H1 (cell line): ENCODE results near the gene QDPR. TPM values are rescaled to one million over a fixed set of nuclear protein-coding genes. Genes with fewer than 3 reads are reported as not detected.

ENCODE experiments used
- CTCF ChIA-PET: fragments of 300-600 bp; sonication (Branson Sonifier 250); formaldehyde crosslinking; loops from one replicate; lab custom pipeline; 2021; ENCODE audit not compliant: partially characterized antibody; lab: Charles Lee
- POLR2A ChIA-PET: fragments of 300-600 bp; sonication (Branson Sonifier 250); formaldehyde crosslinking; loops from one replicate; lab custom pipeline; 2021; ENCODE audit warnings: inconsistent platforms; ENCODE audit not compliant: partially characterized antibody; lab: Charles Lee
- DNase-seq, 2 experiments: peaks; one replicate each; pipeline versions ENCODE4 v3.0.0 to v3.0.0-alpha.2; 2010 to 2022; ENCODE audit warnings: low spot score in 2 of 2, low read depth in 1 of 2, mixed read lengths in 1 of 2
- FAIRE-seq: peaks from 2 replicates; lab custom pipeline; 2011; peaks lifted over from hg19 to GRCh38; lab: Jason Lieb, UNC
- H2AFZ ChIP-seq: 2 replicates; pipeline ENCODE4 v1.8.1; 2012; ENCODE audit warnings: low read length, inconsistent platforms
- H2AK5ac ChIP-seq: 2 replicates; pipeline ENCODE4 v1.6.1; 2013; ENCODE audit warnings: low read depth, low read length
- H2BK120ac ChIP-seq: replicated peaks from 2 replicates; pipeline ENCODE3; 2013; ENCODE audit warnings: low read depth, low read length, inconsistent platforms
- H2BK12ac ChIP-seq: 2 replicates; pipeline ENCODE4 v1.6.1; 2013; ENCODE audit warnings: low read depth, low read length
- H2BK15ac ChIP-seq: 2 replicates; pipeline ENCODE4 v1.6.1; 2013; ENCODE audit warnings: low read length
- H2BK20ac ChIP-seq: 2 replicates; pipeline ENCODE4 v1.6.1; 2013; ENCODE audit warnings: low read length
- H2BK5ac ChIP-seq: 2 replicates; pipeline ENCODE4 v1.6.1; 2013; ENCODE audit warnings: low read depth, low read length
- H3K14ac ChIP-seq: 2 replicates; pipeline ENCODE4 v1.6.1; 2013; ENCODE audit warnings: inconsistent platforms; ENCODE audit not compliant: insufficient read length
- H3K18ac ChIP-seq: 2 replicates; pipeline ENCODE4 v1.6.1; 2013; ENCODE audit warnings: low read length; ENCODE audit errors: extremely low read depth
- H3K23ac ChIP-seq: 2 replicates; pipeline ENCODE4 v1.6.1; 2013; ENCODE audit warnings: inconsistent platforms; ENCODE audit not compliant: insufficient read length
- H3K23me2 ChIP-seq: 2 replicates; pipeline ENCODE4 v1.6.1; 2013; ENCODE audit warnings: low read depth, low read length
- H3K27ac ChIP-seq: 2 replicates; pipeline ENCODE4 v1.6.1; 2011; ENCODE audit warnings: low read depth, low read length, inconsistent platforms
- H3K27me3 ChIP-seq, 4 experiments: replicated peaks in 1 of 4; 1 replicate in 1 of 4; 2 replicates in 3 of 4; pipeline versions ENCODE4 v1.6.1 to v1.8.1; 2011 to 2013; ENCODE audit warnings: low read length in 3 of 4, mild to moderate bottlenecking in 3 of 4, inconsistent platforms in 2 of 4, mixed read lengths in 2 of 4, moderate library complexity in 1 of 4; ENCODE audit not compliant: control insufficient read depth in 3 of 4, insufficient read depth in 3 of 4; ENCODE audit errors: extremely low read depth in 1 of 4
- H3K36me3 ChIP-seq, 4 experiments: 2 replicates each; pipeline versions ENCODE4 v1.6.1 to v1.8.1; 2011 to 2013; ENCODE audit warnings: mild to moderate bottlenecking in 4 of 4, low read length in 3 of 4, moderate library complexity in 2 of 4, control low read depth in 1 of 4, inconsistent platforms in 1 of 4; ENCODE audit not compliant: insufficient read depth in 4 of 4, control insufficient read depth in 2 of 4
- H3K4ac ChIP-seq: replicated peaks from 2 replicates; pipeline ENCODE3; 2013; ENCODE audit warnings: low read length, low read depth, mixed read lengths, inconsistent platforms; ENCODE audit not compliant: insufficient read length
- H3K4me1 ChIP-seq, 4 experiments: replicated peaks in 1 of 4; 1 replicate in 1 of 4; 2 replicates in 3 of 4; pipeline versions ENCODE4 v1.6.1 to v1.8.1; 2011 to 2013; ENCODE audit warnings: low read length in 3 of 4, inconsistent platforms in 2 of 4, mixed read lengths in 1 of 4; ENCODE audit not compliant: insufficient read depth in 4 of 4, control insufficient read depth in 3 of 4
- H3K4me2 ChIP-seq, 2 experiments: 2 replicates each; pipeline versions ENCODE4 v1.6.1 to v1.8.1; 2011 to 2013; ENCODE audit warnings: low read depth in 2 of 2, low read length in 2 of 2, control low read depth in 1 of 2, inconsistent platforms in 1 of 2, mild to moderate bottlenecking in 1 of 2; ENCODE audit not compliant: insufficient read depth in 1 of 2
- H3K4me3 ChIP-seq, 4 experiments: fragments of 200-600, 300-600 bp in 1 of 4; sonication (generic), shearing (Covaris generic), sonication (Bioruptor Twin) in 1 of 4; 2 replicates each; pipeline versions ENCODE4 v1.5.1 to v1.8.1; 2011 to 2016; ENCODE audit warnings: low read length in 4 of 4, low read depth in 3 of 4, control low read depth in 2 of 4, inconsistent platforms in 2 of 4, mild to moderate bottlenecking in 2 of 4, mixed read lengths in 1 of 4, moderate library complexity in 1 of 4; ENCODE audit not compliant: insufficient read depth in 2 of 4; ENCODE audit errors: extremely low read depth in 1 of 4
- H3K56ac ChIP-seq: replicated peaks from 2 replicates; pipeline ENCODE3; 2013; ENCODE audit warnings: low read depth, mild to moderate bottlenecking, mixed read lengths, low read length, inconsistent platforms; ENCODE audit not compliant: insufficient read length
- H3K79me1 ChIP-seq: 2 replicates; pipeline ENCODE4 v1.6.1; 2013; ENCODE audit warnings: low read depth, low read length, control low read depth
- H3K79me2 ChIP-seq, 2 experiments: 2 replicates each; pipeline versions ENCODE4 v1.6.1 to v1.8.1; 2012 to 2013; ENCODE audit warnings: low read length in 2 of 2, mild to moderate bottlenecking in 2 of 2, inconsistent platforms in 1 of 2; ENCODE audit not compliant: insufficient read depth in 2 of 2, control insufficient read depth in 1 of 2
- H3K9ac ChIP-seq, 4 experiments: replicated peaks in 1 of 4; 1 replicate in 1 of 4; 2 replicates in 3 of 4; pipeline versions ENCODE4 v1.6.1 to v1.8.1; 2011 to 2013; ENCODE audit warnings: low read depth in 3 of 4, low read length in 3 of 4, control low read depth in 2 of 4, mild to moderate bottlenecking in 2 of 4, moderate library complexity in 2 of 4, inconsistent platforms in 1 of 4; ENCODE audit errors: extremely low read depth in 1 of 4
- H3K9me3 ChIP-seq, 2 experiments: 2 replicates each; pipeline versions ENCODE4 v1.6.1 to v1.8.1; 2012 to 2013; ENCODE audit warnings: mild to moderate bottlenecking in 2 of 2, moderate library complexity in 2 of 2, control low read depth in 1 of 2, inconsistent platforms in 1 of 2, low read depth in 1 of 2, low read length in 1 of 2, mixed read lengths in 1 of 2; ENCODE audit not compliant: insufficient read depth in 2 of 2
- H4K20me1 ChIP-seq, 2 experiments: replicated peaks in 1 of 2; 2 replicates each; pipeline versions ENCODE3 to v1.8.1; 2011 to 2013; ENCODE audit warnings: inconsistent platforms in 2 of 2, low read length in 2 of 2, mild to moderate bottlenecking in 1 of 2; ENCODE audit not compliant: insufficient read depth in 2 of 2, control insufficient read depth in 1 of 2
- H4K5ac ChIP-seq: 2 replicates; pipeline ENCODE4 v1.6.1; 2013; ENCODE audit warnings: low read length, low read depth, mixed read lengths, inconsistent platforms; ENCODE audit not compliant: insufficient read length
- H4K8ac ChIP-seq: 2 replicates; pipeline ENCODE4 v1.8.0; 2013; ENCODE audit warnings: mild to moderate bottlenecking, moderate library complexity, low read length, inconsistent platforms; ENCODE audit not compliant: insufficient read depth; ENCODE audit errors: extremely low read depth
- H4K91ac ChIP-seq: replicated peaks from 2 replicates; pipeline ENCODE3; 2013; ENCODE audit warnings: low read length, mixed read lengths, inconsistent platforms; ENCODE audit not compliant: insufficient read length
- JUND ChIP-seq: IDR thresholded peaks from 2 replicates; pipeline ENCODE4 v1.6.1; 2011; ENCODE audit warnings: mild to moderate bottlenecking, improper control_type of control experiment, low read length
- USF2 ChIP-seq: IDR thresholded peaks from 2 replicates; pipeline ENCODE4 v1.6.1; 2011; ENCODE audit warnings: low read length, improper control_type of control experiment
- WGBS, 2 experiments: shearing (Covaris generic) in 1 of 2; methylation state at CpG; one replicate each; pipeline versions ENCODE4 v1.1.6 to v1.1.7; 2013 to 2015; ENCODE audit warnings: low lambda C conversion rate in 2 of 2, mixed read lengths in 2 of 2, inconsistent platforms in 1 of 2, low coverage in 1 of 2, missing lambda C conversion rate in 1 of 2; ENCODE audit not compliant: insufficient replicate concordance in 2 of 2, insufficient coverage in 1 of 2, insufficient read length in 1 of 2; ENCODE audit errors: extremely low coverage in 1 of 2, missing lambda C conversion rate in 1 of 2; 5-methylcytosine and 5-hydroxymethylcytosine counted together
- polyA plus RNA-seq, 7 experiments: library from polyadenylated mRNA; depleted of rRNA in 3 of 7; stranded (reverse) in 5 of 7; unstranded in 2 of 7; fragments of >200 nt in 5 of 7; fragments of 200-250 nt in 2 of 7; gene quantifications; 1 replicate in 5 of 7; 2 replicates in 1 of 7; 4 replicates in 1 of 7; pipeline versions ENCODE4 v1.2.1 to v1.2.3, GENCODE V29; 2011 to 2013; ENCODE audit warnings: missing spikeins in 2 of 7, mixed read lengths in 2 of 7
- total RNA-seq: library from RNA; stranded (reverse); fragmentation: NEBNext Ultra II Directional; extraction: Animal tissue kit (Norgen Biotek cat#: 25700); gene quantifications from 2 replicates; pipeline ENCODE4 v1.2.1, GENCODE V29; 2021

Gene QDPR
- total and polyA plus RNA-seq, 2 of the 8 experiments (the other 6 are each of a cell fraction or from before 2014, with no cell fraction given): 33.6 to 35.9 TPM

GRCh38 chr4:17494258-17495190 is 17.4 kb downstream of the QDPR start:
- H3K4me2 ChIP-seq: no peak overlapping the region
- no peaks in the 10 kb centered on the region for H3K79me2 ChIP-seq
- no peak overlapping the region for H2BK5ac ChIP-seq
- no peak overlapping the region for H3K56ac ChIP-seq
- H4K20me1 ChIP-seq: peaks cover 0 to 4% of the 10 kb centered on the region in 2 experiments
- no peak overlapping the region for H2BK20ac ChIP-seq
- H2BK120ac ChIP-seq: no peak overlapping the region
- H3K4me1 ChIP-seq: peaks cover 0 to 6% (median 4%) of the 10 kb centered on the region in 4 experiments; a peak in 4 of 7 replicates
- no peak overlapping the region for H3K4me3 ChIP-seq
- ChIA-PET POLR2A (interaction anchor here (1.0 to 1.7 kb wide), 3 partner anchors 8 to 13 kb away, joined by 3 to 4 read pairs (median 3); no protein-coding TSS in a partner anchor), CTCF (interaction anchor here (0.7 to 1.5 kb wide), 6 partner anchors 7 to 107 kb away, joined by 3 to 4 read pairs (median 3); no protein-coding TSS in a partner anchor)
- 92% methylated on average over 10 of the region's 10 CpGs; no CpG with 5 or more reads in 1 of the 2 experiments for WGBS, 2 experiments
- H3K14ac ChIP-seq: no peak overlapping the region
- no peak overlapping the region for H3K9ac ChIP-seq
- no peak overlapping the region for H3K18ac ChIP-seq
- no peak overlapping the region for H3K23ac ChIP-seq
- H3K23me2 ChIP-seq: 0 out of 2 replicates have a peak, but pooled peaks cover 1% of the 10 kb centered on the region
- H3K79me1 ChIP-seq: peaks cover 3% of the 10 kb centered on the region
- no peaks in the 10 kb centered on the region for H3K9me3 ChIP-seq
- DNase-seq (no peak), FAIRE-seq (no peak)
- no peak overlapping the region for H2BK12ac ChIP-seq
- H4K91ac ChIP-seq: no peak overlapping the region
- TF ChIP-seq USF2 (no peak), JUND (peak; percentile 38; the same call in 1 of the 2 replicates)
- no peak overlapping the region for H3K4ac ChIP-seq
- no peak overlapping the region for H3K27ac ChIP-seq
- H2BK15ac ChIP-seq: no peak overlapping the region
- no peak overlapping the region for H2AK5ac ChIP-seq
- no peak overlapping the region for H2AFZ ChIP-seq
- H4K5ac ChIP-seq: no peak overlapping the region
- no peak overlapping the region for H4K8ac ChIP-seq
- H3K36me3 ChIP-seq: peaks cover 0 to 15% (median 2%) of the 10 kb centered on the region in 4 experiments; a peak in 5 of 8 replicates
- no peaks in the 10 kb centered on the region for H3K27me3 ChIP-seq
